ENCODE data around the gene NPTXR. TPM values are rescaled to one million over a fixed set of nuclear protein-coding genes. Genes with fewer than 3 reads are reported as not detected.

NPTXR gene
- total and polyA plus RNA-seq, 2 of the 4 experiments (the other 2 are of a cell fraction): 0.36 to 2.2 TPM

GRCh38 chr22:38865201-38866023 is 21.6 kb upstream of the NPTXR start (continued):
- TF ChIP-seq ELK1 (IDR thresholded peaks at IDR 0.05; ENCODE audit: borderline replicate concordance, low read depth, low read length) (no peak), POLR2A (IDR thresholded peaks at IDR 0.05; ENCODE audit: low read depth, low read length) (no peak), MAFK (IDR thresholded peaks at IDR 0.05; ENCODE audit: low read depth, low read length) (no peak), RFX5 (IDR thresholded peaks at IDR 0.05; ENCODE audit: low read depth, low read length) (no peak), CHD1 (IDR thresholded peaks at IDR 0.05; ENCODE audit: low read depth, low read length) (no peak), SMC3 (IDR thresholded peaks at IDR 0.05; ENCODE audit: low read depth, low read length) (no peak)

Measured in IMR-90 (cell line).